Caco-2 (cell line): Measurements from ENCODE around the gene ZNF407. TPM values are rescaled to one million over a fixed set of nuclear protein-coding genes. Genes with fewer than 3 reads are reported as not detected.

Source experiments
- BruUV-seq: library from RNA; stranded (reverse); fragments of 400-500 nt; replicated peaks from 2 replicates; lab custom pipeline; 2021; lab: Mats Ljungman, UMichigan
- CTCF ChIA-PET: fragments of 300-600 bp; sonication (Branson Sonifier 250); formaldehyde crosslinking; loops from one replicate; lab custom pipeline; 2022; ENCODE audit warnings: antibody characterized with exemption; lab: Charles Lee
- POLR2A ChIA-PET: fragments of 300-600 bp; sonication (Branson Sonifier 250); formaldehyde crosslinking; loops from one replicate; lab custom pipeline; 2022; ENCODE audit warnings: antibody characterized with exemption; lab: Charles Lee
- DNase-seq, 2 experiments: peaks; one replicate each; pipeline versions ENCODE4 v3.0.0 to v3.0.0-alpha.2; 2020 to 2022
- H3K27me3 ChIP-seq: replicated peaks from 2 replicates; pipeline ENCODE4 v1.6.0; 2011; ENCODE audit warnings: low read length; ENCODE audit not compliant: control insufficient read depth, insufficient read depth
- H3K36me3 ChIP-seq: 2 replicates; pipeline ENCODE4 v1.5.1; 2011; ENCODE audit warnings: low read length; ENCODE audit not compliant: control insufficient read depth, insufficient read depth
- H3K4me1 ChIP-seq: fragments of 250-450 bp; sonication (Bioruptor Pico); 2 replicates; pipeline ENCODE4 v1.5.1; 2020; ENCODE audit warnings: mild to moderate bottlenecking
- H3K4me3 ChIP-seq: 2 replicates; pipeline ENCODE4 v1.5.1; 2011; ENCODE audit warnings: low read depth, mild to moderate bottlenecking, control low read depth, low read length
- H3K9me3 ChIP-seq: fragments of 250-450 bp; sonication (Bioruptor Pico); 2 replicates; pipeline ENCODE4 v1.5.1; 2020; ENCODE audit warnings: mild to moderate bottlenecking, moderate library complexity
- H3K27ac Mint-ChIP-seq: one replicate; pipeline ENCODE4 v1.8.0; 2022; ENCODE audit warnings: mixed read lengths; ENCODE audit not compliant: unreplicated experiment
- H3K27me3 Mint-ChIP-seq: one replicate; pipeline ENCODE4 v1.8.0; 2022; ENCODE audit warnings: mixed read lengths; ENCODE audit not compliant: insufficient read depth, unreplicated experiment
- H3K36me3 Mint-ChIP-seq: one replicate; pipeline ENCODE4 v1.8.0; 2022; ENCODE audit warnings: mild to moderate bottlenecking, mixed read lengths; ENCODE audit not compliant: insufficient read depth, unreplicated experiment
- H3K4me1 Mint-ChIP-seq: one replicate; pipeline ENCODE4 v1.8.0; 2022; ENCODE audit warnings: low read depth, mixed read lengths; ENCODE audit not compliant: unreplicated experiment
- H3K4me3 Mint-ChIP-seq: one replicate; pipeline ENCODE4 v1.8.0; 2022; ENCODE audit warnings: mild to moderate bottlenecking, moderate library complexity, mixed read lengths; ENCODE audit not compliant: unreplicated experiment
- H3K9me3 Mint-ChIP-seq: one replicate; pipeline ENCODE4 v1.8.0; 2022; ENCODE audit warnings: mixed read lengths; ENCODE audit not compliant: unreplicated experiment
- CTCF ChIP-seq, 2 experiments: fragments of 200-600 bp in 1 of 2; IDR thresholded peaks; 1 replicate in 1 of 2; 2 replicates in 1 of 2; pipeline versions ENCODE4 v1.5.1 to v1.8.0; 2011 to 2022; ENCODE audit warnings: antibody characterized with exemption in 1 of 2, control low read depth in 1 of 2, inconsistent platforms in 1 of 2, low read depth in 1 of 2, low read length in 1 of 2, mild to moderate bottlenecking in 1 of 2, moderate library complexity in 1 of 2; ENCODE audit not compliant: insufficient read depth in 1 of 2, severe bottlenecking in 1 of 2, unreplicated experiment in 1 of 2
- intact Hi-C: fragments of 100-400 bp; cut with micrococcal nuclease; formaldehyde crosslinking; loops from one replicate; pipeline ENCODE4 v1.10.0; 2022; ENCODE audit not compliant: unreplicated experiment
- total RNA-seq: library from RNA; stranded (reverse); gene quantifications from 2 replicates; pipeline ENCODE4 v1.2.3, GENCODE V29; 2022

Gene ZNF407
- total RNA-seq, 1 experiment from 2014 or later: 4.7 TPM

GRCh38 chr18:74933930-74934329 is 336.3 kb downstream of the ZNF407 start:
- Histone ChIP-seq H3K4me1 (no peaks in the 10 kb centered on the region), H3K4me3 (no peak overlapping the region), H3K9me3 (no peaks in the 10 kb centered on the region), H3K27me3 (no peaks in the 10 kb centered on the region), H3K36me3 (no peaks in the 10 kb centered on the region)
- no peak overlapping the region for H3K27ac Mint-ChIP-seq
- H3K36me3 Mint-ChIP-seq: no peaks in the 10 kb centered on the region
- H3K27me3 Mint-ChIP-seq: no peaks in the 10 kb centered on the region
- intact Hi-C loops: no loop called here
- ChIA-PET CTCF (no interaction called here), POLR2A (no interaction called here)
- no peaks in the 10 kb centered on the region for H3K9me3 Mint-ChIP-seq
- no peak for TF ChIP-seq CTCF (IDR thresholded peaks at IDR 0.05; ENCODE audit: insufficient read depth in 1 of 2, low read depth in 1 of 2, low read length in 1 of 2, severe bottlenecking in 1 of 2, unreplicated experiment in 1 of 2)
- H3K4me1 Mint-ChIP-seq: no peaks in the 10 kb centered on the region
- no peak for DNase-seq
- no TSS peak for BruUV-seq
- H3K4me3 Mint-ChIP-seq: no peak overlapping the region

- Histone ChIP-seq H3K4me1 (no peaks in the 10 kb centered on the region), H3K4me3 (no peak overlapping the region), H3K9me3 (no peaks in the 10 kb centered on the region), H3K27me3 (no peaks in the 10 kb centered on the region), H3K36me3 (no peaks in the 10 kb centered on the region)
- no TSS peak for BruUV-seq
- Mint-ChIP-seq H3K4me3 (no peak overlapping the region), H3K36me3 (no peaks in the 10 kb centered on the region), H3K9me3 (no peaks in the 10 kb centered on the region), H3K27me3 (no peaks in the 10 kb centered on the region), H3K27ac (no peak overlapping the region), H3K4me1 (no peaks in the 10 kb centered on the region)
- CTCF ChIA-PET: no interaction called here
- no peak for TF ChIP-seq CTCF (IDR thresholded peaks at IDR 0.05; ENCODE audit: insufficient read depth in 1 of 2, low read depth in 1 of 2, low read length in 1 of 2, severe bottlenecking in 1 of 2, unreplicated experiment in 1 of 2)
- no peak for DNase-seq
- intact Hi-C loops: no loop called here
- POLR2A ChIA-PET: no interaction called here
Observed at GRCh38 chr18:74935434-74935833, 337.8 kb downstream of the ZNF407 start.

GRCh38 chr18:74936343-74936742 is 338.7 kb downstream of the ZNF407 start:
- H3K27me3 Mint-ChIP-seq: no peaks in the 10 kb centered on the region
- no peak for DNase-seq
- intact Hi-C loops: no loop called here
- BruUV-seq: no TSS peak
- Histone ChIP-seq H3K9me3 (no peaks in the 10 kb centered on the region), H3K4me3 (no peak overlapping the region), H3K36me3 (no peaks in the 10 kb centered on the region), H3K27me3 (no peaks in the 10 kb centered on the region), H3K4me1 (no peaks in the 10 kb centered on the region)
- no peaks in the 10 kb centered on the region for H3K4me1 Mint-ChIP-seq
- no peak for TF ChIP-seq CTCF (IDR thresholded peaks at IDR 0.05; ENCODE audit: insufficient read depth in 1 of 2, low read depth in 1 of 2, low read length in 1 of 2, severe bottlenecking in 1 of 2, unreplicated experiment in 1 of 2)
- no peak overlapping the region for H3K4me3 Mint-ChIP-seq
- no peaks in the 10 kb centered on the region for H3K36me3 Mint-ChIP-seq
- no peaks in the 10 kb centered on the region for H3K9me3 Mint-ChIP-seq
- ChIA-PET POLR2A (no interaction called here), CTCF (no interaction called here)
- H3K27ac Mint-ChIP-seq: no peak overlapping the region
